Fibroblast of the aortic adventitia (primary cell): ENCODE data around the gene FGF6. TPM values are rescaled to one million over a fixed set of nuclear protein-coding genes. Genes with fewer than 3 reads are reported as not detected.
"Not testable (repeated sequence)": the region's sequence is repeated elsewhere in the genome, so short reads cannot be mapped to it uniquely, and the experiment has no call there.

ENCODE experiments used
- DNase-seq: peaks from one replicate; pipeline ENCODE4 v3.0.0-alpha.2; 2010; ENCODE audit warnings: low read depth
- H3K4me3 ChIP-seq: 2 replicates; pipeline ENCODE4 v1.5.1; 2011; ENCODE audit warnings: low read depth, mild to moderate bottlenecking, control low read depth, low read length, moderate library complexity
- total RNA-seq: library from RNA; depleted of rRNA; stranded (reverse); fragments of >200 nt; gene quantifications from 2 replicates; pipeline ENCODE4 v1.2.3, GENCODE V29; 2012; ENCODE audit warnings: low replicate concordance
- TF ChIP-seq, protein P1 (sequence below): IDR thresholded peaks from 2 replicates; pipeline ENCODE4 v1.5.1; 2011; ENCODE audit warnings: mild to moderate bottlenecking, low read length, control low read depth, inconsistent platforms; ENCODE audit not compliant: insufficient read depth

Gene FGF6
- total RNA-seq, 1 donor: not detected

DNA sequence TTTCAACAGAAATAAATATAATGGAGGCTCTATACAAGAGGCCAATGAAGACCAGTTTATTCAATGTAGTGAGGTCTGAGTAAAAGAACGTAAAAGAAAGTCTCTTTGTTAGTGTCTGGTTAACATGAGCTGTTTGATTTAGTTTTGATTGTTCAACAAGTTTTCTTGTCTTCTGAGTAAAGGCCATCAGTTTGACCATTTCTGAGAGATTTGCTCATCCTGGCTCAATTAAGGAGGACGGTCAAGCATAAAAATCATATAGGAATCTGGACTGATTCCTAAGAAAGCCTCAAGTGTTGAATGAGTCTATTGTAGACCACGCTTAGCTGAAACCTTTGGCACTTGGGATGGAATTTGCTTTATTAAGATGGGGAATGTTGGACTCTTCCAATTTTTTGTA, 33.6 kb downstream of the FGF6 start:
- TF ChIP-seq, protein P1, sequence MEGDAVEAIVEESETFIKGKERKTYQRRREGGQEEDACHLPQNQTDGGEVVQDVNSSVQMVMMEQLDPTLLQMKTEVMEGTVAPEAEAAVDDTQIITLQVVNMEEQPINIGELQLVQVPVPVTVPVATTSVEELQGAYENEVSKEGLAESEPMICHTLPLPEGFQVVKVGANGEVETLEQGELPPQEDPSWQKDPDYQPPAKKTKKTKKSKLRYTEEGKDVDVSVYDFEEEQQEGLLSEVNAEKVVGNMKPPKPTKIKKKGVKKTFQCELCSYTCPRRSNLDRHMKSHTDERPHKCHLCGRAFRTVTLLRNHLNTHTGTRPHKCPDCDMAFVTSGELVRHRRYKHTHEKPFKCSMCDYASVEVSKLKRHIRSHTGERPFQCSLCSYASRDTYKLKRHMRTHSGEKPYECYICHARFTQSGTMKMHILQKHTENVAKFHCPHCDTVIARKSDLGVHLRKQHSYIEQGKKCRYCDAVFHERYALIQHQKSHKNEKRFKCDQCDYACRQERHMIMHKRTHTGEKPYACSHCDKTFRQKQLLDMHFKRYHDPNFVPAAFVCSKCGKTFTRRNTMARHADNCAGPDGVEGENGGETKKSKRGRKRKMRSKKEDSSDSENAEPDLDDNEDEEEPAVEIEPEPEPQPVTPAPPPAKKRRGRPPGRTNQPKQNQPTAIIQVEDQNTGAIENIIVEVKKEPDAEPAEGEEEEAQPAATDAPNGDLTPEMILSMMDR: no peak
- no peak overlapping the region for H3K4me3 ChIP-seq
- DNase-seq: no peak

DNA sequence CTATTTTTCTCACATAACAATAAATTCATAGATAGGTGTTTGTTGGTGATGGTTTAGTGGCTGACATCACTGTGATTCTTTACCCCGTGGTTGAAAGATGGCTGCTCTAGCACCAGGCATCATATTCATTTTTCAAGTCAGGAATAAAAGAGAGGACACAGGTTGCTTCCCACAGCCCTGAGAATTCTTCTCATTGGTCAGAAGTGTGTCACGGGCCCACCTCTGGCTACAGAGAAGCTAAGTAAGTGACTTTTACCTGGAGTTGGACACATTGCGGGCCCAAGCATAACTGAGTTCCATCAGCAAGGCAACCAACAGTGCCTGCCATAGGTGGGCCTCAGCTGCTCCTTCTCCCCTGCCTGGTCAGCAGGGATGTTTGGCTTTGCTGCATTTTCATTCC, 38.5 kb downstream of the FGF6 start:
- no peak for DNase-seq
- no peak overlapping the region for H3K4me3 ChIP-seq
- TF ChIP-seq, protein P1: no peak

DNA sequence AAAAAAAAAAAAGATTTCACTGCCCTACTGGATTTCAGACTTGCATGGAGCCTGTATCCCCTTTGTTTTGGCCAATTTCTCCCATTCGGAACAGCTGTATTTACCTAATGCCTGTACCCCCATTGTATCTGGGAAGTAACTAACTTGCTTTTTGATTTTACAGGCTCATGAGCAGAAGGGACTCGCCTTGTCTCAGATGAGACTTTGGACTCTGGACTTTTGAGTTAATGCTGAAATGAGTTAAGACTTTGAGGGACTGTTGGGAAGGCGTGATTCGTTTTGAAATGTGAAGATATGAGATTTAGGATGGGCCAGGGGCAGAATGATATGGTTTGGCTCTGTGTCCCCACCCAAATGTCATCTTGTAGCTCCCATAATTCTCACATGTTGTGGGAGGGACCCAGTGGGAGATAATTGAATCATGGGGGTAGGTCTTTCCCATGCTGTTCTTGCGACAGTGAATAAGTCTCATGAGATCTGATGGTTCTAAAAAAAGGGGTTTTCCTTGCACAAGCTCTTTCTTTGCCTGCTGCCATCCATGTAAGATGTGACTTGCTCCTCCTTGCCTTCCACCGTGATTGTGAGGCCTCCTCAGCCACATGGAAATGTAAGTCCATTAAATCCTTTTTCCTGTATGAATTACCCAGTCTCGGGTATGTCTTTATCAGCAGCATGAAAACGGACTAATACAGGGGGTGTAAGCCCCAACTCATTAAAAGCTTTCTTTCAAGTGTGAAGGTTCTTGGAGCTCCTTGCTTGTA, 40.6 kb downstream of the FGF6 start:
- not testable (repeated sequence) for H3K4me3 ChIP-seq, DNase-seq

DNA sequence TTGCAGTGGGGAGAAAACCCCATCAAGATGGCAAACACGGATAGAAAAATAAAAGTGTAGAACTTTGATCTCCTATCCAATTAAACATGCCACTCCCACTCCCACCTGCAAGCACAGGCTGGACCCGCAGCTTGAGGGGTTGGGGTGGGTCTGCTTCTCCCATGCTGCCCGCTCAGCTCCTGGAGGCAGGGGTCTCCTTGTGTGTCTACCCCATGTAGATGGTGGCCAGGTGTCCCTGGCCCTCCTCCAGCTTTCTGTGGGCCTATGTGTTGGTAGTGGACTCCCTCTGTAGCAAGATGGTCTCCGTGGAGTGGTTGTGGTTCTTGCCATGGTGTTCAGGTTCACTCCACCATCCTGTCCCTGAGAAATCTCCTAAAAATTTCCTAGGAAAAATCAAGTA, 42.6 kb downstream of the FGF6 start:
- no peak for DNase-seq
- no peak overlapping the region for H3K4me3 ChIP-seq
- TF ChIP-seq, protein P1: no peak

DNA sequence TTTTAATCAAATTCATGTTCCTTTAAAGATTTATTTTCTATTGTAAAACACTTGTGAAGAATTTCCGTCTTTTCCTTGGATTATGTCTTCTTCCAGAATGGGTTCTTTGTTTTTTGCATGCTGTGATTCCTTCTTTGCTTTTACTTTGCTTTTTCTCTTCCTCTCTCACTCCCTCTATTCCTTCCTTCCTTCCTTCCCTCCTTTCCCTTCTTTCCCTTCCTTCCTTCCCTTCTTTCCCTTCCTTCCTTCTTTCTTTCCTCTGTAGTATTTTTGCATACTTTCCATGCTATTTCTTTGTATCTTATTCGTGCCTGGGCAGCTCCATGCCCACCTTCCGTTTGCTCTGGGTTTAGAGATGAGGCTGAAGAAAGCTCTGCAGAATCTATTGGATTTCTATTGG, 44.5 kb downstream of the FGF6 start:
- H3K4me3 ChIP-seq: no peak overlapping the region
- no peak for DNase-seq
- TF ChIP-seq, protein P1: no peak

DNA sequence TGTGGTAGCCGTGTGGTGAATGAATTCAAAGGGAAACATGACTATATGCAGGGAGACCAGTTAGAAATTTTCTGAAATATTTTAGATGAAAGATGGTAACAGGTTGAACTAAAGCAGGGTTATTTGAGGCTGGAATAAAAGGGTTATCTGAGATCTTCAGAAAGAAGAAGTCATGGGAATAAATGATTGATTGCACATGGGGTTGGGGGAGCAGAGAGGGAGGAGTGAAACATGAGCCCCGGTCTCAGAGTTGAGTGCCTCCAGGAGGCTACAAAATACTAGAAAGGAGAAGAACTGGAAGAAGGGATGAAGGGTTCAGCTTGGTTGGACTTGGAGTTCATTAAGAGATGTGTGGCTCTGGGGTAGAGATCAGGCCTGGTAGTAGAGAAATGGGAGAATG, 49.8 kb downstream of the FGF6 start:
- no peak for DNase-seq
- TF ChIP-seq, protein P1: no peak
- no peak overlapping the region for H3K4me3 ChIP-seq

DNA sequence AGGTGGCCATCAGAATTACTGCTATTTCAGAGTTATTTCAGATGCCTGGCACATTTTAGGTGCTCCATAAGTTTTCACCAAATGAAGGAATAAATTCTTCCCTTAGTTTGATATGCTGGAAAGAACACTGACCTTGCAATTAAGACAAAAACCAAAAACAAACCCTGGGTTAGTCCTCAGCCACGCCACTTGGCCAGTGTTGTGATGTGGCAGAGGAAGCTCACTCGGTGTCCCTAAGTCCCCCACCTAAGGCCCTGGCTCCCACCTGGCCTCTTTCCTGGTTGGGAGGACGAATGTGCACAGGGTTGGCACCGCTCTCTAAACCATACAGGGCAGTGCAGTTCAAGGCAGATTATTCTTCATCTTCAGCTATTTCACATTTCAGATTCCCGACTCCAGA, 52.4 kb downstream of the FGF6 start:
- H3K4me3 ChIP-seq: no peak overlapping the region
- TF ChIP-seq, protein P1: no peak
- no peak for DNase-seq
